22Rv1 (cell line): ENCODE data around the gene NCK2.
"Not testable (repeated sequence)": the region's sequence is repeated elsewhere in the genome, so short reads cannot be mapped to it uniquely, and the experiment has no call there.

Experiments used
- H3K27ac ChIP-seq: fragments of 450-650 bp; 2 replicates; pipeline ENCODE4 v1.5.1; 2017
- CTCF ChIP-seq: fragments of 450-650 bp; IDR thresholded peaks from 2 replicates; pipeline ENCODE4 v1.5.1; 2017; ENCODE audit warnings: mild to moderate bottlenecking
- ZFX ChIP-seq: fragments of 450-650 bp; IDR thresholded peaks from 2 replicates; pipeline ENCODE4 v1.6.1; 2017; ENCODE audit warnings: antibody characterized with exemption, borderline replicate concordance

NCK2 gene

DNA sequence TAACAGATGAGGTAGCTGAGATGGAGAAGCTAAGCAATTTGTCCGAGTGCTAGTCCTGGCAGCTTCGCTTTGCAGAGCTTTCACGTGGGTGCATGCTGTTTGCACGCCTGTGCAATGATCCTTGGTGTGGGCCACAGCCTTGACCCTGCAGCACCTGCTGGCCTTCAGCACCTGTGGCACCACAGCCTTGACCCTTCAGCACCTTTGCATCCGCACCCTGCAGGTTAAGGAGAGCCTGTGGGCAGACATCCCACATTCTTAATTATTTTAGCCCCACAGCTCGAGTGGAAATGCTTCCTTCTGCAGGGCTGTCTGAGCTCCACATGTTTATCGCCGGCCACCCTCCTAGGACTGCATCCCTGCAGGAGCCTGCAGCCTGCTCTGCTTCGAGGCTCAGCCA, 19.3 kb downstream of the NCK2 start:
- TF ChIP-seq ZFX (no peak), CTCF (no peak)
- no peak overlapping the region for H3K27ac ChIP-seq

DNA sequence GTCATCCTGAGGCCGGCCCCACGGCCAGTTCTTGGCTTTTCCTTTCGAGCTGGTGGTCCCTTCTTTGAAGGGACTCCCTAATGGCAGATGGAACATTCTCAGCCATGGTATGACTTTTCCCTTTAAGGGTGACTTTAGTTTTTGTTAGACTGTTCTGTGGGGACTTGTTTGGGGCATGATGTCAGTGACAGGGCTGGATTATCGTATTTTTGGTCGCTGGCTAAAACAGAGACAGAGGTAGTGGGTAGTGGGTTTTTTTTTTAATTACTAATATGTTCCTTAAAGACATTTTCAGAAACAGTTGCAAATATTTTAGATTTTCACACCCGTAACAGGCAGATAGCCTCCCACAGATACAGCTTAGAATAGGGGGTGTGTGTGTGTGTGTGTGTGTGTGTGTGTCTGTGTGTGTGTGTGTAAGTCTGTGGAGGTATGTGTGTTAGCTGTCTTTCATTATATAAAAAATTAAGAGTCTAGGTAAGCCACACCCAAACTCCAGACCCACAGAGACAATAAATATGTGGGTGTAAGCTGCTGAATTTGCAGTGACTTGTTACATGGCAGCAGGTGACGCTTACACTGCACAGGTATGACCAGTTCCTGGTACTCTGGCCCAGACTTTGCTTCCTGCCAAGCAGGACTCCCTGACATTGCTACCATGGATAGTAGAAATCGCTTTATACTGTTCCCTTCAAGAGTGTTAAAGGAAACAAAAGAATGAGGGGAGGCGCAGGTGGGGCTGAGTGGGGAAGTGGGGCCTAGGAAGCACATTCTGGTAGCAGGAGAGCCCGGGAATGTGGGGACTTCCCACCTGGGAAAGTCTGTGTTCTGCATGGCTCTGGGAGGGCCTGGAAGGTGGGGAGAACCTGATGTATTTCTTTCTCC, 20.9 kb downstream of the NCK2 start:
- TF ChIP-seq ZFX (no peak), CTCF (no peak)
- no peak overlapping the region for H3K27ac ChIP-seq

DNA sequence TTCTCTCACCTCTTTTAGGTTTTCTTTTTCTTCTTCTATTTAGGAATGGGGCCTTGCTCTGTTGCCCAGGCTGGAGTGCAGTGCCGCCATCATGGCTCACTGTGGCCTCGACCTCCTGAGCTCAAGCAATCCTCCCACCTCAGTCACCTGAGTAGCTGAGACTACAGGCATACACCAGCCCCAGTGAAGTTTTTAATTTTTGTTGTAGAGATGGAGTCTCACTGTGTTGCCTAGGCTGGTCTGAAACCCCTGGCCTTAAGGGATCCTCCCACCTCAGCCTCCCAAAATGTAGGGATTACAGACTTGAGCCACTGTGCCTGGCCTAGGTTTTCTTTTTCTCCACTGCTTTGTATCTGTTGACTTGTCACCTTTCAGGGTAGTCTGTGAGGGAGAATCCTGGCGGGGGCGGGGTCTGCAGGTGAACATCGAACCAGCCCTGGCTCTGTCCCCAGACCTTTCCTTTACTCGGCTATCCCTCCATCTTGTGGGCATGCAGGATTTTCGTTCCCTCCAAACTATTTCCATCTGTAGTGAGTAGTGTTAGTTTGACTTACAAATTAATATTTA, 21.7 kb downstream of the NCK2 start:
- H3K27ac ChIP-seq = no peak overlapping the region
- TF ChIP-seq CTCF (no peak), ZFX (no peak)

DNA sequence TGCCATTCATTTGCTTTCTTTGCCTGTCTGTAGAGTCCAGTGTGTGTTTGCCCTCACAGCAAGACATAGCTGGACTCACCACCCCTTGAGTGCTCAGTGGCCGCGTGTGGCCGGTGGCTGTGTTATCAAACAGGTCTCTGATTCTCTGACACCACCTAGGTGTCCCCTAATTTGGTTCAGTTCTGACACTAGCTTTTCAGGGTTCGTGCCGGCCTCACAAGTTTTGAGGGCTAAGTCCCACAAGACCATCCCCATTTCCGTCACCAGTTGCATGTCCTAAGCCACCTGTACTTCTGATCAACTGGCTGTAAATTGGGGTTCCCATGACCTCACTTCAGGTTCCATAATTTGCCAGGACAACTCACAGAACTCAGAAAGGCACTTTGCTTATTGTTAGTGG, 23.5 kb downstream of the NCK2 start:
- TF ChIP-seq CTCF (no peak), ZFX (no peak)

DNA sequence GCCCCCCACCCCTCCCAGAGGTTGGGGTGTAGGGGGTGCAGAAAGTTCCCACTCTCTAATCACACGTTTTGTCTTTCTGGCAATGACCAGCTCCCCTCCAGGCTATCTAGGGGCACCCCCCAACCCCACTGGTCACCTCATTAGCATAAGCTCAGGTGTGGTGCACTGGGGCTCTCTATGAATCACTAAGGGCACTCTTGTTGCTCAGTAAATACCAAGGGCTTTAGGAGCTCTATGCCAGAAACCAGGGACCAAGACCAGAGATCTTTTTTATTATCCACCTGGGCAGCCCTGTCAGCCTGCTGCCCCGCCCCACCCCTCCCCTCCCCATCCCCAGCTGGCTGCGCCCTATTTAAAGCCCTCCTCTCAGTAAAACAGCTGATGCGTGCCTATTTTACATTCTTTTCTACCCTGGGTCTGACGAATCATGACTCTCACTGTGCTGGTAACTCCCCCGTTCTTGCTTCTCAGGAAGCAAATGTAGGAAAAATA, 24.3 kb downstream of the NCK2 start:
- TF ChIP-seq ZFX = no peak
- TF ChIP-seq CTCF = no peak
- no peak overlapping the region for H3K27ac ChIP-seq

More for the DNA sequence above, 23.5 kb downstream of the NCK2 start:
- no peak overlapping the region for H3K27ac ChIP-seq

DNA sequence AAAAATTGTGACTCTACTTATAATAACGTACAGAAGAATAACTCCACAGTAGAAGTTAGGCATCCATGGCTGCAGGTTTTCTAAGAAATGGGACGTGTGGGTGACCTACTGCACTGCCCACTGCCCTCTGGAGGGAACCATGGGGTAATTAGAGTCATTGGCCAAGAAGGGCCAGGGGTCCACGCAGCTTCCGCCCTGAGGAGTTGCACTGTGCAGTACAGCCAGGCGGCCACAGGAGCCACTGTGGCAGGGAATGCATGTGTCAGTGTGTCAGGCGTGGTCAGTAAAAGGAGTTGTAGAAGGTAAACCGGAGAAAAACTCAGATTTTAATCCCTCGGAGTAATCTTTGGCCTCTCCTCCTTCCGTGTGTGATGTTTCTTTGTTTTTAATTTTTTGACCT, 24.8 kb downstream of the NCK2 start:
- TF ChIP-seq CTCF (no peak), ZFX (no peak)
- H3K27ac ChIP-seq = no peak overlapping the region

DNA sequence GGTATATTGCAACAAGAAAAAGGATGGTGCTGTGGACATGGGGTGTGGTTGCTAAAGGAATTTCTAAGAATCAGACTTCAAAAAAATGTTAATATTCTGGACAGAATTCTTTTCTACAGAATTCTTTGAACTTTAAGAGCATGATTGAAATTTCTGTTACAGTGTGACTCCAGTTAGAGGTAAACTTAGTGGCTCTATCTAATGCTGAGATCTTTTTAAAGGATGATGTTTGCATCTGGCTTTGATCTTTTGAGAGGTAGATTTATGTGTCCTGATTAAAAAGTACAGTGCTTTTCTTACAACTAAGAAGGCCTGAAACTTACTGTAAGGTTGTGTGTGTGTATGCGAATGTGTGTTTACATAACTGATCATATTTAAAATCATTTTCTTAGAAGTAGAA, 25.4 kb downstream of the NCK2 start:
- H3K27ac ChIP-seq = no peak overlapping the region
- TF ChIP-seq ZFX = no peak
- no peak for TF ChIP-seq CTCF

GRCh38 chr2:105771291-105771690, 26.6 kb downstream of the NCK2 start:
- not testable (repeated sequence) for H3K27ac ChIP-seq
